Neuronal stem cell (in vitro differentiated cells): ENCODE results near the gene RAB22A.

Experiments used
- DNase-seq: peaks from one replicate; pipeline ENCODE4 v3.0.0-alpha.2; 2013; ENCODE audit warnings: low spot score
- H2AFZ ChIP-seq: one replicate; pipeline ENCODE4 v1.6.1; 2013; ENCODE audit warnings: mild to moderate bottlenecking, low read length, inconsistent platforms
- H2AK5ac ChIP-seq: 2 replicates; pipeline ENCODE4 v1.6.1; 2013; ENCODE audit warnings: low read depth, mild to moderate bottlenecking, inconsistent platforms, low read length, moderate library complexity, mixed read lengths
- H2BK120ac ChIP-seq: 2 replicates; pipeline ENCODE4 v1.6.1; 2013; ENCODE audit warnings: low read depth, mild to moderate bottlenecking, inconsistent platforms, low read length, moderate library complexity, mixed read lengths
- H2BK12ac ChIP-seq: one replicate; pipeline ENCODE4 v1.6.1; 2013; ENCODE audit warnings: low read length, inconsistent platforms
- H2BK15ac ChIP-seq: 2 replicates; pipeline ENCODE4 v1.6.1; 2013; ENCODE audit warnings: mild to moderate bottlenecking, low read length, inconsistent platforms, mixed read lengths
- H2BK5ac ChIP-seq: one replicate; pipeline ENCODE4 v1.6.1; 2013; ENCODE audit warnings: inconsistent platforms, mild to moderate bottlenecking, low read length, moderate library complexity
- H3K14ac ChIP-seq: one replicate; pipeline ENCODE4 v1.6.1; 2013; ENCODE audit warnings: low read length, inconsistent platforms
- H3K18ac ChIP-seq: 2 replicates; pipeline ENCODE4 v1.6.1; 2013; ENCODE audit warnings: low read length, inconsistent platforms
- H3K23ac ChIP-seq: 2 replicates; pipeline ENCODE4 v1.6.1; 2013; ENCODE audit warnings: low read depth, mild to moderate bottlenecking, mixed read lengths, low read length, inconsistent platforms; ENCODE audit not compliant: poor library complexity
- H3K27ac ChIP-seq: replicated peaks from 3 replicates; pipeline ENCODE4 v1.5.1; 2013; ENCODE audit warnings: low read length, inconsistent platforms
- H3K27me3 ChIP-seq, 3 experiments: 2 replicates each; pipeline ENCODE4 v1.6.1; 2013; ENCODE audit warnings: low read length in 3 of 3, mild to moderate bottlenecking in 2 of 3, inconsistent platforms in 1 of 3, low read depth in 1 of 3, mixed read lengths in 1 of 3, moderate library complexity in 1 of 3; ENCODE audit not compliant: control insufficient read depth in 3 of 3, insufficient read depth in 3 of 3
- H3K36me3 ChIP-seq, 2 donors: replicated peaks in 1 of 2; 2 replicates each; pipeline ENCODE4 v1.6.1; 2013; ENCODE audit warnings: low read length in 2 of 2; ENCODE audit not compliant: control insufficient read depth in 2 of 2, insufficient read depth in 2 of 2
- H3K4ac ChIP-seq: 2 replicates; pipeline ENCODE4 v1.6.1; 2013; ENCODE audit warnings: inconsistent platforms, mild to moderate bottlenecking, low read length, moderate library complexity
- H3K4me1 ChIP-seq, 2 donors: 1 replicate in 1 of 2; 2 replicates in 1 of 2; pipeline ENCODE4 v1.6.1; 2013; ENCODE audit warnings: low read length in 2 of 2, low read depth in 1 of 2; ENCODE audit not compliant: control insufficient read depth in 2 of 2, insufficient read depth in 1 of 2
- H3K4me2 ChIP-seq: one replicate; pipeline ENCODE4 v1.6.1; 2013; ENCODE audit warnings: mild to moderate bottlenecking, low read length, inconsistent platforms; ENCODE audit not compliant: insufficient read depth, poor library complexity, severe bottlenecking
- H3K4me3 ChIP-seq, 2 donors: 2 replicates each; pipeline ENCODE4 v1.5.1; 2013; ENCODE audit warnings: low read length in 2 of 2, mild to moderate bottlenecking in 2 of 2, inconsistent platforms in 1 of 2, moderate library complexity in 1 of 2
- H3K79me1 ChIP-seq: one replicate; pipeline ENCODE4 v1.6.1; 2013; ENCODE audit warnings: low read depth, mild to moderate bottlenecking, inconsistent platforms, low read length, moderate library complexity
- H3K9ac ChIP-seq: one replicate; pipeline ENCODE4 v1.6.1; 2013; ENCODE audit warnings: mild to moderate bottlenecking, low read depth, low read length, inconsistent platforms; ENCODE audit not compliant: poor library complexity
- H3K9me3 ChIP-seq, 2 donors: replicated peaks in 1 of 2; 2 replicates each; pipeline versions ENCODE3 to v1.6.1; 2013; ENCODE audit warnings: low read length in 2 of 2, mild to moderate bottlenecking in 2 of 2, inconsistent platforms in 1 of 2, low read depth in 1 of 2, mixed read lengths in 1 of 2, moderate library complexity in 1 of 2; ENCODE audit not compliant: control insufficient read depth in 2 of 2, insufficient read depth in 1 of 2
- H4K8ac ChIP-seq: one replicate; pipeline ENCODE4 v1.6.1; 2013; ENCODE audit warnings: low read depth, mild to moderate bottlenecking, inconsistent platforms, low read length, moderate library complexity
- H4K91ac ChIP-seq: one replicate; pipeline ENCODE4 v1.6.1; 2013; ENCODE audit warnings: low read length, low read depth, mild to moderate bottlenecking, inconsistent platforms; ENCODE audit not compliant: poor library complexity
- WGBS, 2 donors: extraction: QIAGEN DNeasy Blood & Tissue Kit; methylation state at CpG; one replicate each; pipeline ENCODE4 v1.1.7; 2013; ENCODE audit warnings: missing lambda C conversion rate in 2 of 2, mixed read lengths in 1 of 2; ENCODE audit not compliant: insufficient read length in 2 of 2, insufficient replicate concordance in 1 of 2; ENCODE audit errors: extremely low coverage in 2 of 2; 5-methylcytosine and 5-hydroxymethylcytosine counted together

The RAB22A gene

DNA sequence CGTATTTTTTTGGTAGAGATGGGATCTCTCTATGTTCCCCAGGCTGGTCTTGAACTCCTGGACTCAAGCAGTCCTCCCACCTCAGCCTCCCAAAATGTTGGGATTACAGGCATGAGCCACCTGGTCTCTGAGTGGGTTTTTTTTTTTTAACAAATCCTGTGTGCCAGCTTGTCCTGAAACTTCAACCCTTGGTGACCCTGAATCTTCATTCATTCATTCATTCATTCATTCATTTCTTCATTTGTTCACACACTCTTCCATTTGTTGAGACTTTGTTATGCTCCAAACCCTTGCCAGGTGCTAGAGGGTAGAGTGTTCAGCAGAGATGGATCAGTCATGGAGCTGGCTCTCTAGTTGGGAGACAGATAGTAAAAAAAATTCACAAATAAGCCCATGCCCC lies 67.5 kb downstream of the RAB22A start:
- no peak for DNase-seq
- H2AK5ac ChIP-seq, result no peak overlapping the region
- no peak overlapping the region for H2AFZ ChIP-seq
- H3K9me3 ChIP-seq, result peaks cover 0 to 10% of the 10 kb centered on the region in 2 donors
- no peak overlapping the region for H3K23ac ChIP-seq
- no peaks in the 10 kb centered on the region for H3K27me3 ChIP-seq
- H3K9ac ChIP-seq, result no peak overlapping the region
- H2BK12ac ChIP-seq, result no peak overlapping the region
- WGBS, 2 donors, result no CpG with 5 or more reads among the region's 1 CpG
- no peak overlapping the region for H4K91ac ChIP-seq
- H3K4me2 ChIP-seq, result no peak overlapping the region
- no peak overlapping the region for H3K4ac ChIP-seq
- no peaks in the 10 kb centered on the region for H3K36me3 ChIP-seq
- H3K4me1 ChIP-seq, result peaks cover 17 to 26% of the 10 kb centered on the region in 2 donors
- no peak overlapping the region for H3K27ac ChIP-seq
- H3K79me1 ChIP-seq, result no peaks in the 10 kb centered on the region
- H3K14ac ChIP-seq, result no peak overlapping the region
- H4K8ac ChIP-seq, result no peak overlapping the region
- H2BK120ac ChIP-seq, result no peak overlapping the region
- H3K4me3 ChIP-seq, result no peak overlapping the region
- H3K18ac ChIP-seq, result no peak overlapping the region
- H2BK5ac ChIP-seq, result no peak overlapping the region
- H2BK15ac ChIP-seq, result no peak overlapping the region

DNA sequence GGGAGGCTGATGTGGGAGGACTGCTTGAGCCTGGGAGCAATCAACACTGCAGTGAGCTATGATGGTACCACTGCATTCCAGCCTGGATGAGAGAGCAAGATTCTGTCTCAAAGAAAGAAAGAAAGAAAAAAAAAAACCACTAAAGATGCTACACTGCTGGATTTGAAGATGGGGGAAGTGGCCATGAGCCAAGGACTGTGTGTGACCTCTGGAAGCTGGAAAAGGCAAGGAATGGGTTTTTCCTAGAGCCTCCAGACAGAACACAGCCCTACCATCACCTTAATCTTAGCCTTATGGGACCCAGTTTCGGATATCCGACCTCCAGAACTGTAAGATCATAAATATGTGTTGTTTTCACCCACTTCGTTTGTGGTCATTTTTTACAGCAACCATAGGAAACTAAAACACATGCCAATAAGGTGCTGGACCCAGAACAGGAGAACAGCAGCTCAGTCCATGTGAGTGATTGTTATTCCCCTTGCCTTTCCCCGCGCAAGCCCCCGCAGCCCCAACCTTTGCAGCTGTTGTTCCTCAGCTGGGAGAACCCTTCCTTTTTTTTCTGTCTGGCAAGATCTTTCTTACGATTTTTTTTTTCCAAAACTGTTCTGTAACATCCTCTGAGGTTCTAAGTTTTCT lies 68.4 kb downstream of the RAB22A start:
- no peak overlapping the region for H3K4me2 ChIP-seq
- peaks cover 0 to 10% of the 10 kb centered on the region in 2 donors for H3K9me3 ChIP-seq
- H2BK15ac ChIP-seq, result no peak overlapping the region
- H3K4ac ChIP-seq, result no peak overlapping the region
- no peak overlapping the region for H2AK5ac ChIP-seq
- no peak overlapping the region for H3K14ac ChIP-seq
- H3K9ac ChIP-seq, result no peak overlapping the region
- no peak overlapping the region for H3K18ac ChIP-seq
- DNase-seq, result no peak
- no CpG with 5 or more reads among the region's 7 CpGs for WGBS, 2 donors
- H2AFZ ChIP-seq, result no peak overlapping the region
- no peak overlapping the region for H2BK5ac ChIP-seq
- H2BK120ac ChIP-seq, result no peak overlapping the region
- peaks cover 17 to 23% of the 10 kb centered on the region in 2 donors for H3K4me1 ChIP-seq
- H3K27ac ChIP-seq, result no peak overlapping the region
- no peak overlapping the region for H4K91ac ChIP-seq
- H2BK12ac ChIP-seq, result no peak overlapping the region
- H3K36me3 ChIP-seq, result no peaks in the 10 kb centered on the region
- no peaks in the 10 kb centered on the region for H3K27me3 ChIP-seq
- no peak overlapping the region for H4K8ac ChIP-seq
- no peaks in the 10 kb centered on the region for H3K79me1 ChIP-seq
- H3K4me3 ChIP-seq, result no peak overlapping the region
- no peak overlapping the region for H3K23ac ChIP-seq

DNA sequence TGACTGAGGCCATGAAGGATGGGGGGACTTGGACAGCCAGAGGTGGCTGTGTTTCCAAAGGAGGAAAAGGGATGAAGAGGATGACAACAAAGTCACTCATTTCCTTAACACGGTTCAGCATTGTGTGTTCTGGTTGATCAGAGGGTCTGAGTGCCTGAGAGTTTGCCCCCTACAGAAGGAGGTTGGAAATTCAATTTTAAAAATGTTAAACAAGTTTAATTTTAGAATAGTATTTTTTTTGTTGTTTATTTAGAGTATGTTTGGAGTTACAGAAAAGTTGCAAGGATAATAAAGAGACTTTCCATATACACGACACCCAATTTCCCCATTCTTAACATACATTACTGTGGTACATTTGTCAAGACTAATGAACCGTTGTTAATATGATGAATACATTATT lies 69.2 kb downstream of the RAB22A start:
- Histone ChIP-seq H2BK120ac (no peak overlapping the region), H3K4me2 (no peak overlapping the region), H3K4ac (no peak overlapping the region), H4K8ac (no peak overlapping the region), H2BK15ac (no peak overlapping the region), H2BK12ac (no peak overlapping the region), H3K4me3 (no peak overlapping the region), H2AK5ac (no peak overlapping the region), H3K23ac (no peak overlapping the region), H4K91ac (no peak overlapping the region), H3K9ac (no peak overlapping the region), H3K27ac (no peak overlapping the region), H3K14ac (no peak overlapping the region), H2BK5ac (no peak overlapping the region), H3K9me3 (peaks cover 0 to 10% of the 10 kb centered on the region in 2 donors), H3K4me1 (peaks cover 17 to 20% of the 10 kb centered on the region in 2 donors), H3K18ac (no peak overlapping the region), H3K36me3 (no peaks in the 10 kb centered on the region), H2AFZ (no peak overlapping the region), H3K27me3 (no peaks in the 10 kb centered on the region), H3K79me1 (no peaks in the 10 kb centered on the region)
- WGBS, 2 donors, result no CpG with 5 or more reads among the region's 3 CpGs
- no peak for DNase-seq

DNA sequence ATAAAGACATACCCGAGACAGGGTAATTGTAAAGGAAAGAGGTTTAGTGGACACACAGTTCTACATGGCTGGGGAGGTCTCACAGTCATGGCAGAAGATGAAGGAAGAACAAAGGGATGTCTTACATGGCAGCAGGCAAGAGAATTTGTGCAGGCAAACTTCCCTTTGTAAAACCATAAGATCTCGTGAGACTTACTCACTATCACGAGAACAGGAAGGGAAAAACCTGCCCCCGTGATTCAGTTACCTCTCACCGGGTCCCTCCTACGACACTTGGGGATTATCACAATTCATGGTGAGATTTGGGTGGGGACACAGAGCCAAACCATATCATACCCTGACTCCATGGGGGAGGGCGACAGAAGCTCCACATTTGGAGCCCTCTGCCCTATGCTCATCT lies 72.1 kb downstream of the RAB22A start:
- no peak overlapping the region for H3K23ac ChIP-seq
- no CpG with 5 or more reads among the region's 7 CpGs for WGBS, 2 donors
- H3K14ac ChIP-seq, result no peak overlapping the region
- H2BK120ac ChIP-seq, result no peak overlapping the region
- no peak overlapping the region for H2BK5ac ChIP-seq
- H3K79me1 ChIP-seq, result no peaks in the 10 kb centered on the region
- H3K4me2 ChIP-seq, result no peak overlapping the region
- H3K9me3 ChIP-seq, result peaks cover 0 to 10% of the 10 kb centered on the region in 2 donors
- H3K4ac ChIP-seq, result no peak overlapping the region
- no peak overlapping the region for H3K4me3 ChIP-seq
- DNase-seq, result no peak
- no peak overlapping the region for H2BK15ac ChIP-seq
- no peak overlapping the region for H3K18ac ChIP-seq
- no peaks in the 10 kb centered on the region for H3K4me1 ChIP-seq
- no peak overlapping the region for H2BK12ac ChIP-seq
- H4K91ac ChIP-seq, result no peak overlapping the region
- no peak overlapping the region for H4K8ac ChIP-seq
- H3K27ac ChIP-seq, result no peak overlapping the region
- H3K9ac ChIP-seq, result no peak overlapping the region
- no peak overlapping the region for H2AK5ac ChIP-seq
- no peaks in the 10 kb centered on the region for H3K36me3 ChIP-seq
- no peaks in the 10 kb centered on the region for H3K27me3 ChIP-seq
- H2AFZ ChIP-seq, result no peak overlapping the region
